HepG2 (cell line): Measurements from ENCODE around the gene AMZ1. TPM values are rescaled to one million over a fixed set of nuclear protein-coding genes. Genes with fewer than 3 reads are reported as not detected.

Experiments
- ATAC-seq: fragments of 200-7000 bp; cut with Tn5 transposase; 3 replicates; pipeline ENCODE4 v1.9.1; 2020; ENCODE audit warnings: mild to moderate bottlenecking, moderate library complexity
- BruUV-seq: library from RNA; stranded (reverse); fragments of 400-500 nt; replicated peaks from 2 replicates; lab custom pipeline; 2021; lab: Mats Ljungman, UMichigan
- CTCF ChIA-PET: fragments of 300-600 bp; formaldehyde crosslinking; extraction: SDS; loops from one replicate; lab custom pipeline; 2021; ENCODE audit warnings: low total read pairs, inconsistent platforms, low intra/inter-chr PET ratio; lab: Yijun Ruan, JAX
- POLR2A ChIA-PET: fragments of 350-600 bp; sonication (Branson Sonifier 250); formaldehyde crosslinking; loops from one replicate; lab custom pipeline; 2020; ENCODE audit warnings: antibody characterized with exemption, inconsistent platforms; lab: Yijun Ruan, JAX
- DNase-seq: peaks from one replicate; pipeline ENCODE4 v3.0.0-alpha.2; 2015; ENCODE audit warnings: low spot score
- FAIRE-seq: peaks from 3 replicates; lab custom pipeline; 2011; peaks lifted over from hg19 to GRCh38; lab: Jason Lieb, UNC
- H2AFZ ChIP-seq: one replicate; pipeline ENCODE4 v1.6.1; 2011; ENCODE audit warnings: low read length, inconsistent platforms
- H3K27ac ChIP-seq: fragments of 300-600 bp; 3 replicates; pipeline ENCODE4 v1.8.0; 2011; ENCODE audit warnings: mixed run types, mild to moderate bottlenecking, mixed read lengths, low read length, inconsistent platforms; ENCODE audit not compliant: insufficient read depth; ENCODE audit errors: extremely low read length
- H3K27me3 ChIP-seq, 2 experiments: fragments of 200-600 bp in 1 of 2; 2 replicates in 1 of 2; 3 replicates in 1 of 2; pipeline versions ENCODE4 v1.6.0 to v1.8.0; 2011; ENCODE audit warnings: low read length in 2 of 2, mild to moderate bottlenecking in 2 of 2, moderate library complexity in 2 of 2, inconsistent platforms in 1 of 2; ENCODE audit not compliant: insufficient read depth in 2 of 2, control insufficient read depth in 1 of 2
- H3K36me3 ChIP-seq, 2 experiments: fragments of 200-600 bp in 1 of 2; replicated peaks in 1 of 2; 2 replicates in 1 of 2; 3 replicates in 1 of 2; pipeline versions ENCODE4 v1.5.1 to v1.8.0; 2011; ENCODE audit warnings: low read length in 2 of 2, inconsistent platforms in 1 of 2; ENCODE audit not compliant: insufficient read depth in 2 of 2, control insufficient read depth in 1 of 2
- H3K4me1 ChIP-seq: 2 replicates; pipeline ENCODE4 v1.5.1; 2012; ENCODE audit warnings: low read length, inconsistent platforms; ENCODE audit not compliant: insufficient read depth
- H3K4me2 ChIP-seq: 2 replicates; pipeline ENCODE4 v1.6.0; 2011; ENCODE audit warnings: low read depth, low read length, inconsistent platforms
- H3K4me3 ChIP-seq, 3 experiments: fragments of 200-600 bp in 1 of 3; sonication (generic), shearing (Covaris generic) in 1 of 3; replicated peaks in 1 of 3; 2 replicates each; pipeline ENCODE4 v1.5.1; 2011 to 2016; ENCODE audit warnings: low read length in 3 of 3, inconsistent platforms in 2 of 3, low read depth in 2 of 3, mild to moderate bottlenecking in 2 of 3, control low read depth in 1 of 3, mixed read lengths in 1 of 3; ENCODE audit not compliant: insufficient read depth in 1 of 3
- H3K79me2 ChIP-seq: one replicate; pipeline ENCODE4 v1.6.1; 2011; ENCODE audit warnings: low read length, inconsistent platforms; ENCODE audit not compliant: insufficient read depth
- H3K9ac ChIP-seq: 2 replicates; pipeline ENCODE4 v1.6.0; 2011; ENCODE audit warnings: mild to moderate bottlenecking, low read depth, low read length, inconsistent platforms; ENCODE audit not compliant: insufficient read depth
- H3K9me3 ChIP-seq: 2 replicates; pipeline ENCODE4 v1.5.1; 2012; ENCODE audit warnings: mild to moderate bottlenecking, low read length
- H4K20me1 ChIP-seq: 2 replicates; pipeline ENCODE4 v1.6.0; 2011; ENCODE audit warnings: inconsistent platforms, mild to moderate bottlenecking, low read length, moderate library complexity; ENCODE audit not compliant: insufficient read depth
- IRF9 ChIP-seq: sonication (generic); formaldehyde crosslinking; IDR thresholded peaks from 2 replicates; pipeline ENCODE4 v1.8.0; 2022; ENCODE audit warnings: missing genetic modification reagents, mild to moderate bottlenecking, borderline replicate concordance
- RXRB ChIP-seq: IDR thresholded peaks from 2 replicates; pipeline ENCODE4 v1.6.1; 2016; ENCODE audit warnings: borderline replicate concordance, missing genetic modification reagents, missing compliant biosample characterization
- WGBS: methylation state at CpG from one replicate; pipeline ENCODE4 v1.1.6; 2017; ENCODE audit warnings: low lambda C conversion rate; 5-methylcytosine and 5-hydroxymethylcytosine counted together
- in situ Hi-C: cut with HindIII; loops from 2 replicates; pipeline ENCODE4 v1.10.0; 2017; ENCODE audit warnings: low pct_unique_long_range_greater_than_20kb; ENCODE audit not compliant: extremely low pct_ligation_motif_present
- intact Hi-C: fragments of 100-400 bp; cut with micrococcal nuclease; formaldehyde crosslinking; loops from one replicate; pipeline ENCODE4 v1.10.0; 2022; ENCODE audit not compliant: unreplicated experiment
- polyA plus RNA-seq, 8 experiments: library from polyadenylated mRNA; depleted of rRNA in 3 of 8; stranded (reverse) in 7 of 8; unstranded in 1 of 8; fragments of >200 nt; fragmentation: Illumina TruSeq in 4 of 8; extraction: Trizol in 4 of 8; gene quantifications; 2 replicates each; pipeline versions ENCODE4 v1.2.1 to v1.2.3, GENCODE V29; 2011 to 2016; ENCODE audit warnings: low read depth in 4 of 8, missing spikeins in 1 of 8, mixed read lengths in 1 of 8; ENCODE audit not compliant: insufficient read depth in 1 of 8
- total RNA-seq, 5 experiments: library from RNA; depleted of rRNA; stranded (reverse); fragments of >200 nt; fragmentation: Illumina TruSeq; extraction: Trizol; gene quantifications; 2 replicates each; pipeline ENCODE4 v1.2.3, GENCODE V29; 2016; ENCODE audit warnings: low read depth in 1 of 5
- TF ChIP-seq, protein P1 (sequence below): sonication (generic); formaldehyde crosslinking; IDR thresholded peaks from 2 replicates; pipeline ENCODE4 v1.4.0; 2020; ENCODE audit warnings: mild to moderate bottlenecking, missing genetic modification reagents
- TF ChIP-seq, protein P2 (sequence below): sonication (generic); formaldehyde crosslinking; conservative IDR thresholded peaks from 2 replicates; pipeline ENCODE4 v1.4.0; 2020; ENCODE audit warnings: missing genetic modification reagents

Gene AMZ1
- total and polyA plus RNA-seq, 2 of the 13 experiments (the other 11 are each of a cell fraction or from before 2014, with no cell fraction given) = 0.03 TPM; not detected in 1

GRCh38 chr7:2761131-2761624 lies 73.2 kb downstream of the AMZ1 start:
- 97% methylated on average over 19 of the region's 19 CpGs for WGBS
- Histone ChIP-seq H3K9ac (no peak overlapping the region), H3K27ac (no peak overlapping the region), H3K9me3 (no peaks in the 10 kb centered on the region), H3K27me3 (no peaks in the 10 kb centered on the region), H4K20me1 (no peaks in the 10 kb centered on the region), H3K4me2 (no peak overlapping the region), H3K79me2 (peaks cover 4% of the 10 kb centered on the region), H3K4me1 (peaks cover 38% of the 10 kb centered on the region), H3K36me3 (peaks cover 7 to 14% of the 10 kb centered on the region in 2 experiments; a peak in 4 of 5 replicates), H3K4me3 (no peak overlapping the region), H2AFZ (no peak overlapping the region)
- no TSS peak for BruUV-seq
- ChIA-PET POLR2A (interaction anchor here (0.7 to 1.7 kb wide), 4 partner anchors 11 to 101 kb away, joined by 3 to 12 read pairs (median 4); no protein-coding TSS in a partner anchor), CTCF (no interaction called here)
- FAIRE-seq = no peak
- TF ChIP-seq IRF9 (no peak), RXRB (CRISPR knock-in tag) (no peak)
- TF ChIP-seq, protein P1, sequence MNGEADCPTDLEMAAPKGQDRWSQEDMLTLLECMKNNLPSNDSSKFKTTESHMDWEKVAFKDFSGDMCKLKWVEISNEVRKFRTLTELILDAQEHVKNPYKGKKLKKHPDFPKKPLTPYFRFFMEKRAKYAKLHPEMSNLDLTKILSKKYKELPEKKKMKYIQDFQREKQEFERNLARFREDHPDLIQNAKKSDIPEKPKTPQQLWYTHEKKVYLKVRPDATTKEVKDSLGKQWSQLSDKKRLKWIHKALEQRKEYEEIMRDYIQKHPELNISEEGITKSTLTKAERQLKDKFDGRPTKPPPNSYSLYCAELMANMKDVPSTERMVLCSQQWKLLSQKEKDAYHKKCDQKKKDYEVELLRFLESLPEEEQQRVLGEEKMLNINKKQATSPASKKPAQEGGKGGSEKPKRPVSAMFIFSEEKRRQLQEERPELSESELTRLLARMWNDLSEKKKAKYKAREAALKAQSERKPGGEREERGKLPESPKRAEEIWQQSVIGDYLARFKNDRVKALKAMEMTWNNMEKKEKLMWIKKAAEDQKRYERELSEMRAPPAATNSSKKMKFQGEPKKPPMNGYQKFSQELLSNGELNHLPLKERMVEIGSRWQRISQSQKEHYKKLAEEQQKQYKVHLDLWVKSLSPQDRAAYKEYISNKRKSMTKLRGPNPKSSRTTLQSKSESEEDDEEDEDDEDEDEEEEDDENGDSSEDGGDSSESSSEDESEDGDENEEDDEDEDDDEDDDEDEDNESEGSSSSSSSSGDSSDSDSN (CRISPR knock-in tag) = no peak
- TF ChIP-seq, protein P2, sequence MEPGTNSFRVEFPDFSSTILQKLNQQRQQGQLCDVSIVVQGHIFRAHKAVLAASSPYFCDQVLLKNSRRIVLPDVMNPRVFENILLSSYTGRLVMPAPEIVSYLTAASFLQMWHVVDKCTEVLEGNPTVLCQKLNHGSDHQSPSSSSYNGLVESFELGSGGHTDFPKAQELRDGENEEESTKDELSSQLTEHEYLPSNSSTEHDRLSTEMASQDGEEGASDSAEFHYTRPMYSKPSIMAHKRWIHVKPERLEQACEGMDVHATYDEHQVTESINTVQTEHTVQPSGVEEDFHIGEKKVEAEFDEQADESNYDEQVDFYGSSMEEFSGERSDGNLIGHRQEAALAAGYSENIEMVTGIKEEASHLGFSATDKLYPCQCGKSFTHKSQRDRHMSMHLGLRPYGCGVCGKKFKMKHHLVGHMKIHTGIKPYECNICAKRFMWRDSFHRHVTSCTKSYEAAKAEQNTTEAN (CRISPR knock-in tag) = no peak
- ATAC-seq = no peak
- in situ Hi-C loops = no loop called here
- intact Hi-C loops = no loop called here
- DNase-seq = no peak
